Mesothelial cell of epicardium (in vitro differentiated cells): Measurements from ENCODE around the gene FAM20A. TPM values are rescaled to one million over a fixed set of nuclear protein-coding genes. Genes with fewer than 3 reads are reported as not detected.

Experiments
- DNase-seq, 2 experiments: peaks; one replicate each; pipeline ENCODE4 v3.0.0; 2021; ENCODE audit warnings: low spot score in 2 of 2; ENCODE audit not compliant: unreplicated experiment in 2 of 2
- H3K27ac Mint-ChIP-seq: 2 replicates; pipeline ENCODE4 v1.8.0; 2021; ENCODE audit warnings: mixed read lengths
- H3K27me3 Mint-ChIP-seq: 2 replicates; pipeline ENCODE4 v1.8.0; 2021; ENCODE audit warnings: low read depth, mixed read lengths
- H3K36me3 Mint-ChIP-seq: 2 replicates; pipeline ENCODE4 v1.8.0; 2021; ENCODE audit warnings: mixed read lengths
- H3K4me1 Mint-ChIP-seq: 2 replicates; pipeline ENCODE4 v1.8.0; 2021; ENCODE audit warnings: mixed read lengths
- H3K4me3 Mint-ChIP-seq: 2 replicates; pipeline ENCODE4 v1.8.0; 2021; ENCODE audit warnings: mild to moderate bottlenecking, moderate library complexity, mixed read lengths
- H3K9me3 Mint-ChIP-seq: 2 replicates; pipeline ENCODE4 v1.8.0; 2021; ENCODE audit warnings: mixed read lengths
- CTCF ChIP-seq: fragments of 200-600 bp; sonication (generic); IDR thresholded peaks from one replicate; pipeline ENCODE4 v1.5.0; 2021; ENCODE audit warnings: antibody characterized with exemption; ENCODE audit not compliant: unreplicated experiment
- total RNA-seq: library from RNA; stranded (reverse); gene quantifications from 3 replicates; pipeline ENCODE4 v1.2.1, GENCODE V29; 2021

FAM20A gene
- total RNA-seq, result 1.7 to 2.1 TPM (median 1.8 TPM) in 3 replicates

GRCh38 chr17:68600931-68601564 lies at the start of gene FAM20A:
Gene FAM20A (minus strand): TSS chr17:68601367. CDS start chr17:68600666, 701 bp downstream.
- no peak for TF ChIP-seq CTCF
- Mint-ChIP-seq H3K27ac (no peak within 1 kb of the TSS), H3K4me3 (peak within 1 kb of the TSS; percentile 79), H3K9me3 (peaks cover 4% of the 10 kb centered on the region), H3K27me3 (peaks cover 49% of the 10 kb centered on the region), H3K36me3 (no peaks in the 10 kb centered on the region), H3K4me1 (peaks cover 14% of the 10 kb centered on the region)
- peak; percentile 25 to 53 for DNase-seq

- no peak for TF ChIP-seq CTCF
Measured at GRCh38 chr17:68649324-68649723, 48.2 kb upstream of the FAM20A start.

DNA sequence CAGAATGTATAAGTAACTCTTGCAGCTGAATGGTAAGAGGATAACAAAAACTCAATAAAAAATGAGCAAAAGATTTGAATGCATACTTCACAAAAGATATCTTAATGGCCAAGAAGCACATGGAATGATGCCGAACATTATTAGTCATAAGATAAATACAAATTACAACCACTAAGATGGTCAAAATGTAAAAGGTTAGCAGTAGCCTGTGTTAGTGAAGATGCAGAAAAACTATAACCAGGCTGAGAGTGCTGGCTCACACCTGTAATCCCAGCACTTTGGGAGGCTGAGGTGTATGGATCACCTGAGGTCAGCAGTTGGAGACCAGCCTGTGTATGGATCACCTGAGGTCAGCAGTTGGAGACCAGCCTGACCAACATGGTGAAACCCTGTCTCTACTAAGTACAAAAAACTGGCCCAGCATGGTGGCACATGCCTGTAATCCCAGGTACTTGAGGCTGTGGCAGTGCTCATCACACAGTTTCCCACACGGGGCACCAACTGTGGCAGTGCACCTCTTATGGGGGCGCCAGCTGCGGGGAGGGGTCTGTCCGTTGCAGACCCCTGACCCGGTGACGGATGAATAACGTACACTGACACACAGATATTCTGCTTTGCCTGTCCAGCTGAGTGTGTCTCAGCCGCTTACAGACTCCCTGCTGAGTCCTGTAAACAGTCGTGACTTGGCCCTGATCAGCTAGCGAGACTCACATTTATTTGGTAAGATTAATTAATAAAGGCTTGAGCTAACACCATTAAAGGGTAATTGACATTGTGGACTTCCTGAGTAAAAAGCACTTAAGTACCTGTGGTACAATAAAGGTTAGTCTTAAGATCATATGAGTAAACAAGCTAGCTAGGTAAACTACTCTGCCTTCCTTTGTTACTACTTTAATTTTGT lies 45.7 kb upstream of the FAM20A start:
- Mint-ChIP-seq H3K27ac (no peak overlapping the region), H3K4me3 (no peak overlapping the region), H3K9me3 (peaks cover 10% of the 10 kb centered on the region), H3K36me3 (no peaks in the 10 kb centered on the region), H3K27me3 (peaks cover 4% of the 10 kb centered on the region), H3K4me1 (no peaks in the 10 kb centered on the region)
- no peak for TF ChIP-seq CTCF
- DNase-seq, result no peak

More at GRCh38 chr17:68649324-68649723, 48.2 kb upstream of the FAM20A start:
- Mint-ChIP-seq H3K36me3 (no peaks in the 10 kb centered on the region), H3K9me3 (peaks cover 10% of the 10 kb centered on the region), H3K4me1 (no peaks in the 10 kb centered on the region), H3K4me3 (no peak overlapping the region), H3K27me3 (no peaks in the 10 kb centered on the region), H3K27ac (no peak overlapping the region)
- no peak for DNase-seq

GRCh38 chr17:68642118-68642412 lies 40.9 kb upstream of the FAM20A start:
- no peak for DNase-seq
- no peak overlapping the region for H3K27ac Mint-ChIP-seq
- H3K9me3 Mint-ChIP-seq, result peaks cover 7% of the 10 kb centered on the region
- H3K4me1 Mint-ChIP-seq, result peaks cover 3% of the 10 kb centered on the region
- no peaks in the 10 kb centered on the region for H3K36me3 Mint-ChIP-seq
- peaks cover 4% of the 10 kb centered on the region for H3K27me3 Mint-ChIP-seq
- no peak for TF ChIP-seq CTCF
- no peak overlapping the region for H3K4me3 Mint-ChIP-seq

- no peak for DNase-seq
- Mint-ChIP-seq H3K36me3 (no peaks in the 10 kb centered on the region), H3K27ac (no peak overlapping the region), H3K4me3 (no peak overlapping the region), H3K27me3 (peaks cover 4% of the 10 kb centered on the region), H3K9me3 (peaks cover 9% of the 10 kb centered on the region), H3K4me1 (peaks cover 3% of the 10 kb centered on the region)
- TF ChIP-seq CTCF, result no peak
Measured at GRCh38 chr17:68641276-68642117, 40.3 kb upstream of the FAM20A start.
